GM12878 (cell line): ENCODE data around the gene POFUT1. TPM values are rescaled to one million over a fixed set of nuclear protein-coding genes. Genes with fewer than 3 reads are reported as not detected.

Source experiments
- ATAC-seq: fragments of 200-7000 bp; cut with Tn5 transposase; 3 replicates; pipeline ENCODE4 v1.9.1; 2020; ENCODE audit warnings: mild to moderate bottlenecking, moderate library complexity
- BruUV-seq: library from RNA; stranded (reverse); fragments of 400-500 nt; replicated peaks from 2 replicates; lab custom pipeline; 2021; lab: Mats Ljungman, UMichigan
- CTCF ChIA-PET: fragments of 300-600 bp; sonication (Branson Sonifier 250); formaldehyde crosslinking; extraction: SDS; loops from one replicate; lab custom pipeline; 2021; ENCODE audit warnings: inconsistent platforms; lab: Yijun Ruan, JAX
- POLR2A ChIA-PET: fragments of 350-600 bp; formaldehyde crosslinking; extraction: SDS; loops from one replicate; lab custom pipeline; 2021; ENCODE audit warnings: inconsistent platforms; lab: Charles Lee
- RAD21 ChIA-PET: fragments of 300-600 bp; sonication (Branson Sonifier 250); formaldehyde crosslinking; loops from one replicate; lab custom pipeline; 2023; ENCODE audit warnings: antibody characterized with exemption; ENCODE audit not compliant: unreplicated experiment; lab: Charles Lee
- SMC1A ChIA-PET: fragments of 300-600 bp; sonication (Branson Sonifier 250); formaldehyde crosslinking; loops from one replicate; lab custom pipeline; 2023; ENCODE audit not compliant: unreplicated experiment, uncharacterized antibody; lab: Charles Lee
- DNase-seq: peaks from one replicate; pipeline ENCODE4 v3.0.0-alpha.2; 2011; ENCODE audit warnings: low read depth, low spot score
- FAIRE-seq: peaks from 3 replicates; lab custom pipeline; 2011; peaks lifted over from hg19 to GRCh38; lab: Jason Lieb, UNC
- H2AFZ ChIP-seq: 2 replicates; pipeline ENCODE4 v1.6.0; 2011; ENCODE audit warnings: low read depth, low read length, control low read depth; ENCODE audit not compliant: control insufficient read depth
- H3K27ac ChIP-seq: 2 replicates; pipeline ENCODE4 v1.5.1; 2011; ENCODE audit warnings: control low read depth; ENCODE audit not compliant: control insufficient read depth, insufficient read depth
- H3K27me3 ChIP-seq, 2 experiments: replicated peaks in 1 of 2; 2 replicates each; pipeline versions ENCODE4 v1.6.0 to v1.6.1; 2011; ENCODE audit warnings: low read length in 1 of 2; ENCODE audit not compliant: control insufficient read depth in 2 of 2, insufficient read depth in 2 of 2
- H3K36me3 ChIP-seq, 2 experiments: 2 replicates each; pipeline ENCODE4 v1.5.1; 2011; ENCODE audit warnings: low read length in 1 of 2; ENCODE audit not compliant: control insufficient read depth in 2 of 2, insufficient read depth in 2 of 2
- H3K4me1 ChIP-seq: 2 replicates; pipeline ENCODE4 v1.6.1; 2011; ENCODE audit warnings: mild to moderate bottlenecking, low read length, moderate library complexity, mixed read lengths; ENCODE audit not compliant: control insufficient read depth, insufficient read depth
- H3K4me2 ChIP-seq: 2 replicates; pipeline ENCODE4 v1.6.0; 2011; ENCODE audit warnings: control low read depth; ENCODE audit not compliant: control insufficient read depth, insufficient read depth
- H3K4me3 ChIP-seq: fragments of 200-600 bp; sonication (generic); 2 replicates; pipeline ENCODE4 v1.5.1; 2016
- H3K79me2 ChIP-seq: 2 replicates; pipeline ENCODE4 v1.6.0; 2011; ENCODE audit warnings: low read length; ENCODE audit not compliant: control insufficient read depth, insufficient read depth
- H3K9ac ChIP-seq: 2 replicates; pipeline ENCODE4 v1.8.0; 2011; ENCODE audit warnings: low read length, control low read depth, mixed read lengths; ENCODE audit not compliant: control insufficient read depth, insufficient read depth
- H3K9me3 ChIP-seq: replicated peaks from 3 replicates; pipeline ENCODE4 v1.5.1; 2011; ENCODE audit warnings: mild to moderate bottlenecking, low read length; ENCODE audit not compliant: control insufficient read depth, insufficient read depth
- H4K20me1 ChIP-seq: 2 replicates; pipeline ENCODE4 v1.6.0; 2011; ENCODE audit not compliant: control insufficient read depth, insufficient read depth
- ATF3 ChIP-seq: IDR thresholded peaks from 2 replicates; pipeline ENCODE4 v1.6.1; 2011; ENCODE audit warnings: low read depth, mild to moderate bottlenecking, low read length, moderate library complexity, borderline replicate concordance; ENCODE audit errors: extremely low read depth
- BACH1 ChIP-seq: fragments of 450-650 bp; IDR thresholded peaks from 2 replicates; pipeline ENCODE4 v1.6.1; 2017; ENCODE audit warnings: mild to moderate bottlenecking, borderline replicate concordance
- CHD2 ChIP-seq: IDR thresholded peaks from 2 replicates; pipeline ENCODE4 v1.6.1; 2011; ENCODE audit warnings: low read depth, low read length, improper control_type of control experiment, borderline replicate concordance
- CREM ChIP-seq: IDR thresholded peaks from 2 replicates; pipeline ENCODE4 v1.6.1; 2014; ENCODE audit warnings: antibody characterized with exemption, low read depth
- EZH2 ChIP-seq: IDR thresholded peaks from 2 replicates; pipeline ENCODE4 v1.6.1; 2012; ENCODE audit warnings: low read depth, mild to moderate bottlenecking, control low read depth, inconsistent platforms, low read length, borderline replicate concordance; ENCODE audit not compliant: control insufficient read depth
- IRF4 ChIP-seq: IDR thresholded peaks from 2 replicates; pipeline ENCODE4 v1.6.1; 2011; ENCODE audit warnings: low read depth, low read length
- KLF5 ChIP-seq: fragments of 450-650 bp; IDR thresholded peaks from 2 replicates; pipeline ENCODE4 v1.6.1; 2014; ENCODE audit warnings: mild to moderate bottlenecking; ENCODE audit not compliant: partially characterized antibody
- MTA3 ChIP-seq: IDR thresholded peaks from 2 replicates; pipeline ENCODE4 v1.6.1; 2012; ENCODE audit warnings: low read length, inconsistent platforms, borderline replicate concordance
- NRF1 ChIP-seq: conservative IDR thresholded peaks from 2 replicates; pipeline ENCODE4 v1.6.1; 2011; ENCODE audit warnings: mild to moderate bottlenecking, low read depth, low read length, improper control_type of control experiment
- RBBP5 ChIP-seq: fragments of 200-600 bp; sonication (generic); conservative IDR thresholded peaks from 2 replicates; pipeline ENCODE4 v1.6.1; 2016
- RUNX3 ChIP-seq: IDR thresholded peaks from 2 replicates; pipeline ENCODE4 v1.6.1; 2012; ENCODE audit warnings: low read length, inconsistent platforms
- SIN3A ChIP-seq: IDR thresholded peaks from 2 replicates; pipeline ENCODE4 v1.6.1; 2012; ENCODE audit warnings: low read depth, low read length, improper control_type of control experiment
- SMARCA5 ChIP-seq: fragments of 450-650 bp; IDR thresholded peaks from 2 replicates; pipeline ENCODE4 v1.6.1; 2017; ENCODE audit warnings: mild to moderate bottlenecking
- SPI1 ChIP-seq: IDR thresholded peaks from 2 replicates; pipeline ENCODE4 v1.6.1; 2011; ENCODE audit warnings: low read depth, mild to moderate bottlenecking, low read length, moderate library complexity, borderline replicate concordance; ENCODE audit not compliant: insufficient read depth
- ZNF207 ChIP-seq: fragments of 450-650 bp; IDR thresholded peaks from 2 replicates; pipeline ENCODE4 v1.6.1; 2014; ENCODE audit warnings: antibody characterized with exemption, mild to moderate bottlenecking, borderline replicate concordance
- ZNF274 ChIP-seq: IDR thresholded peaks from one replicate; pipeline ENCODE4 v1.8.0; 2011; ENCODE audit not compliant: insufficient read length, insufficient read depth
- ZNF622 ChIP-seq: fragments of 450-650 bp; IDR thresholded peaks from 2 replicates; pipeline ENCODE4 v1.6.1; 2017; ENCODE audit warnings: mild to moderate bottlenecking, inconsistent platforms
- ZSCAN29 ChIP-seq: fragments of 450-650 bp; IDR thresholded peaks from 2 replicates; pipeline ENCODE4 v1.6.1; 2017; ENCODE audit warnings: mild to moderate bottlenecking, moderate library complexity
- WGBS: methylation state at CpG from one replicate; pipeline ENCODE4 v1.1.6; 2016; ENCODE audit warnings: low lambda C conversion rate; ENCODE audit not compliant: insufficient replicate concordance, insufficient coverage; ENCODE audit errors: missing lambda C conversion rate; 5-methylcytosine and 5-hydroxymethylcytosine counted together
- in situ Hi-C: fragments of 300-500 bp; cut with MboI; formaldehyde crosslinking; loops from 9 replicates; pipeline ENCODE4 v1.14.3; 2018; ENCODE audit warnings: mixed read lengths
- intact Hi-C: fragments of 100-400 bp; cut with micrococcal nuclease; formaldehyde crosslinking; loops from one replicate; pipeline ENCODE4 v1.14.2; 2022; ENCODE audit not compliant: unreplicated experiment
- polyA plus RNA-seq, 11 experiments: library from polyadenylated mRNA; depleted of rRNA in 4 of 11; unstranded in 6 of 11; stranded (reverse) in 5 of 11; fragments of >200 nt; fragmentation: Nextera tagmentation in 4 of 11; fragmentation: Illumina TruSeq in 1 of 11; extraction: Ambion mirVana in 4 of 11; extraction: Trizol in 1 of 11; gene quantifications; 1 replicate in 1 of 11; 2 replicates in 10 of 11; pipeline versions ENCODE4 v1.2.1 to v1.2.3, GENCODE V29; 2011 to 2016; ENCODE audit warnings: inconsistent platforms in 2 of 11, missing spikeins in 2 of 11, low read depth in 1 of 11
- total RNA-seq, 4 experiments: library from RNA; depleted of rRNA in 3 of 4; stranded (reverse); fragments of >200 nt in 3 of 4; fragmentation: Illumina TruSeq in 1 of 4; extraction: Trizol in 1 of 4; gene quantifications; 2 replicates each; pipeline versions ENCODE4 v1.2.1 to v1.2.3, GENCODE V29; 2013 to 2021

Gene POFUT1
- total and polyA plus RNA-seq, 10 of the 15 experiments (the other 5 are each of a cell fraction or from before 2014, with no cell fraction given), result 2.6 to 33.4 (median 23.1) TPM

- TF ChIP-seq CREM (no peak), ATF3 (no peak), EZH2 (no peak), ZSCAN29 (no peak), ZNF274 (no peak), CHD2 (no peak), KLF5 (no peak), NRF1 (no peak), ZNF207 (no peak), RUNX3 (no peak), SPI1 (no peak), BACH1 (no peak), SMARCA5 (no peak), MTA3 (no peak), RBBP5 (no peak), ZNF622 (no peak), SIN3A (no peak), IRF4 (no peak)
- no peak overlapping the region for H3K27ac ChIP-seq
- POLR2A ChIA-PET, result no interaction called here
- no peaks in the 10 kb centered on the region for H3K79me2 ChIP-seq
- no peak overlapping the region for H3K9ac ChIP-seq
- WGBS, result 74% methylated on average over 5 of the region's 5 CpGs
- no peak overlapping the region for H3K4me2 ChIP-seq
- intact Hi-C loops, result no loop called here
- H3K27me3 ChIP-seq, result no peaks in the 10 kb centered on the region
- no peaks in the 10 kb centered on the region; the same call in 2 of the 3 replicates for H3K9me3 ChIP-seq
- H3K4me1 ChIP-seq, result 0 out of 2 replicates have a peak, but pooled peaks cover 2% of the 10 kb centered on the region
- no peak for ATAC-seq
- RAD21 ChIA-PET, result no interaction called here
- no peaks in the 10 kb centered on the region for H3K36me3 ChIP-seq
- no peak overlapping the region for H3K4me3 ChIP-seq
- no peak for DNase-seq
- H4K20me1 ChIP-seq, result no peaks in the 10 kb centered on the region
- in situ Hi-C loops, result no loop called here
- SMC1A ChIA-PET, result interaction anchor here (0.9 to 2.0 kb wide), 5 partner anchors 11 to 149 kb away, joined by 3 to 6 read pairs (median 3); no protein-coding TSS in a partner anchor
- no peak for FAIRE-seq
- BruUV-seq, result no TSS peak
- CTCF ChIA-PET, result interaction anchor here (0.8 to 1.3 kb wide), 2 partner anchors 14 to 419 kb away, joined by 3 read pairs; no protein-coding TSS in a partner anchor
- H2AFZ ChIP-seq, result no peak overlapping the region
Measured at GRCh38 chr20:32271620-32272019, 63.9 kb downstream of the POFUT1 start.
